Activated gamma-delta T cell treated with anti-CD3 and anti-CD28 coated beads, Interleukin-2, amount 50 U/mL, for 16 hours (primary cell): ENCODE results near the gene ST6GALNAC6.

ENCODE experiments used
- DNase-seq: peaks from one replicate; pipeline ENCODE4 v3.0.0-alpha.2; 2020; ENCODE audit warnings: low read depth

Gene ST6GALNAC6

GRCh38 chr9:127899128-127899943, at the start of gene ST6GALNAC6:
Gene ST6GALNAC6 (minus strand): TSS chr9:127899603. CDS start chr9:127897981, 1,622 bp downstream.
- DNase-seq: peak; percentile 47

- DNase-seq: no peak
Measured at GRCh38 chr9:127947841-127948710, 48.7 kb upstream of the ST6GALNAC6 start.

GRCh38 chr9:127946728-127947127, 47.3 kb upstream of the ST6GALNAC6 start:
- no peak for DNase-seq

GRCh38 chr9:127945942-127946341, 46.5 kb upstream of the ST6GALNAC6 start:
- DNase-seq: no peak

- DNase-seq: no peak
Measured at GRCh38 chr9:127945338-127945737, 45.9 kb upstream of the ST6GALNAC6 start.

- no peak for DNase-seq
Measured at GRCh38 chr9:127944586-127945218, 45.3 kb upstream of the ST6GALNAC6 start.

- DNase-seq: peak; percentile 57
Measured at GRCh38 chr9:127943731-127944144, 44.3 kb upstream of the ST6GALNAC6 start.

GRCh38 chr9:127943011-127943662, 43.7 kb upstream of the ST6GALNAC6 start:
- no peak for DNase-seq

- peak; percentile 38 for DNase-seq
Measured at GRCh38 chr9:127942216-127943010, 43.0 kb upstream of the ST6GALNAC6 start.

GRCh38 chr9:127941961-127942215, 42.5 kb upstream of the ST6GALNAC6 start:
- DNase-seq: no peak

GRCh38 chr9:127941062-127941960, 41.9 kb upstream of the ST6GALNAC6 start:
- DNase-seq: no peak

GRCh38 chr9:127940593-127940992, 41.2 kb upstream of the ST6GALNAC6 start:
- no peak for DNase-seq

GRCh38 chr9:127938298-127938690, 38.9 kb upstream of the ST6GALNAC6 start:
- DNase-seq: no peak

GRCh38 chr9:127937388-127938297, 38.2 kb upstream of the ST6GALNAC6 start, which contains the start of gene DPM2:
Gene DPM2 (minus strand): TSS chr9:127937854. CDS start chr9:127937820, 34 bp downstream.
- DNase-seq: peak; percentile 77

- no peak for DNase-seq
Measured at GRCh38 chr9:127937056-127937387, 37.6 kb upstream of the ST6GALNAC6 start.

GRCh38 chr9:127936347-127936852, 37.0 kb upstream of the ST6GALNAC6 start:
- no peak for DNase-seq

- DNase-seq: no peak
Measured at GRCh38 chr9:127935765-127936221, 36.4 kb upstream of the ST6GALNAC6 start.

GRCh38 chr9:127934986-127935385, 35.6 kb upstream of the ST6GALNAC6 start:
- DNase-seq: no peak

- no peak for DNase-seq
Measured at GRCh38 chr9:127934248-127934647, 34.8 kb upstream of the ST6GALNAC6 start.
